GF-D8 (cell line): ENCODE measurements around the gene SPARC.

ENCODE experiments used
- DNase-seq: peaks from one replicate; lab custom pipeline; 2025; lab: John Stamatoyannopoulos, UW

Gene SPARC

DNA sequence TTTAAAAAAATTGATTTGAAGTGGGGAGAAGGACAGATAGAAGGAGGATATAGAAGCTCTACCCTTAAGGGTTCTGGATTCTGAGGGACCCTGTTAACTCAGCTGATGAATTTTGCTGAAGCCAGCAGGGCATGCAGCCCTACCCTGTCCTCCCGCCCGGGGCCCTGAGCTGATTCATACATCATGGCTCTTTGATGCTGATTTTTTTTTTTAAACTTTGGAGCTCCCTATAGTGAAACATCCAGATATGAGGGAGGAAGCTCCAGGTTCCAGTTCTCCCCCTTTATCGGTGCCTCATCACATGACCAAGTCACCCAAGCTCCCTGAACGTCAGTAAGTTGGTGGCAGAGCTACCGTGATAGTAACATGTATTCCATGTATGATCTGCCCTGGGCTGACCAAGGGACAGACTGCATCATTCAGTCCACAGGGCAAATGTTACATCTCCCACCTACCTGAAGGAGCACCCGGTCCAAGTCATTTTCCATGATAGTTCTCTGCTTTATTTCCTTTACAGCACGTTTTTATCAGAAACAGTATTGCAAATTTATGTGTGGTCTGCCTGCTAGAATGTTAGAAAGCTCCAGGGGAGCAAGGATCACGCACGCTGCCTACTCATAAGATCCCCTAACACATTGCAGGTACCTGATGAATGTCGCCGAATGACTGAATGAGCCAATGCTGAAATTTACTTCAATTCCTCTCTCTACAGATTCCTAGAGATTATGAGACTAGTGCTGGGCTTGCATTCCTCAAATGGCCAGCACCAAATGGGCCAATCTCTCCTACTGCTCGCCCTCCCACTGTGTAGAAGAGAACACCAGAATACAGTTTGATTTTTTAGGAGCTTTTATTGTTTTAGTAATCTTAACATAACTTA is 25.9 kb downstream of the SPARC start:
- DNase-seq, result no peak

DNA sequence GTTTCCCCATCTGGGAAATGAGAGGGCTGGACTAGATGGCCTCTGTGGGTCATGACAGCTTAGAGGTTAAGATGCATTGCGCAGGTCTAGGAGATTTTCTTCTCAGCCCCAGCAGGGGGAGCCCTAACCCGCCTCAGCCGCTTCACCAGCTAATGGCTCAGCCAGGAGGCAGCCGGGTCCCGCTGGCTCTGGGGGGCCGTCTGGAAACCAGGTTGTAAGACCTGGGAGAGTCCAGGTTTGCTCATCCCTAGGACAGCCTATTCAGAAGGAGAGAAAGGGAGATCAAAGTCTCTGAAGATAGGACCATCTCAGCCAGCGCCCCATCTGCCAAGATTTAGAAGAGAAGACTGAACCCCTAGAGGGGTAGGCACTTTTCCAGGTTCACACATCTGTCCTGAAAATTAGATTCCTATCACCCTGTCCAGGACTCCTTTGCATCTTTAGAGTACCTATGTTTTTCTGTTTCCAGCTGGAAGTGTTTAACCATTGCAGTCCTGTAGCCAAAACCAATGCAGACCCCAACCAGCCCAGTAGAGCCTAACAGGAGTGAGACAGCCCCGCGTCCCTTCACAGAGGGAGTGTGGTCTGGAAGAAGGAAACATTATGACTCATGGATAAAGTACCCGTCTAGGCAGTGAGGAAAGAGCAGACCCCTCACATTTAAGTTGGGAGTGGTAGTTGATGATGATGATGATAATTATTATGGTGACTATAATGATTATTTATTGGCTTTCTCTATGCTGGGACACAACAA is 27.5 kb downstream of the SPARC start:
- DNase-seq, result peak; percentile 2

DNA sequence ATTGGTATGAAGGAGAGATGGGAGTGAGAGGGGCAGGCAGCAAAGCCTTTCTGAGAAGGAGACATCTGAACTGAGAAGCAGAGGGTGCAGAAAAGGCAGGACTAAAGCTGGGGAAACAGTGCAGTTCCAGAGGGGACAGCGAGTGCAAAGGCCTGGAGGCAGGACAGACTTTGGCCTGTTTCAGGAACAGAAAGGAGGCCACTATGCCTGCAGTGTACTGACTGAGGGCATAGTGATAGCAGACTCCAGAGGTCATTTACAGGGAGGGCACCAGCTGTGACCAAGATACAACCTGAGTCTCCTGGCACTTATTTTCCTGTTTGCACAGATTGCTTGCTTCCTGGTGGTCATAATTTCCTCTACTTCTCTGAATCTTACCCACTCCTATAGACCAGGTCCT is 29.6 kb downstream of the SPARC start:
- no peak for DNase-seq

DNA sequence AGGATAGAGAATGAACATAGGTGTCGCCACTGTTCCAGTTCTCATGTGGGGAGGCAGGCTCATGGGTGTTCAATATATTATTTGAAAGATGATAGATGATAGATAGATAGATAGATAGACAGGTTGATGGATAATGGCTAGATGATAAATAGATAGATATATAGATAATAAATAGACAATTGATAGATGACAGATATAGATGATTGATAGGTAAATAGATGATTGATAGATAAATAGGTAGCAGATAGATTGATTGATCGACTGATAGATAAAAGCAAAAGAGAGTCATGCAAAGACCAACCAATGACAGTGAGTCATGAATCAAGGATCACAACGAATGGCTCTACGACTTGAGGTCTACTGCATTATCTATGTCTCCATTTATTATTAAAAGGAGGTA is 30.4 kb downstream of the SPARC start:
- DNase-seq, result no peak

DNA sequence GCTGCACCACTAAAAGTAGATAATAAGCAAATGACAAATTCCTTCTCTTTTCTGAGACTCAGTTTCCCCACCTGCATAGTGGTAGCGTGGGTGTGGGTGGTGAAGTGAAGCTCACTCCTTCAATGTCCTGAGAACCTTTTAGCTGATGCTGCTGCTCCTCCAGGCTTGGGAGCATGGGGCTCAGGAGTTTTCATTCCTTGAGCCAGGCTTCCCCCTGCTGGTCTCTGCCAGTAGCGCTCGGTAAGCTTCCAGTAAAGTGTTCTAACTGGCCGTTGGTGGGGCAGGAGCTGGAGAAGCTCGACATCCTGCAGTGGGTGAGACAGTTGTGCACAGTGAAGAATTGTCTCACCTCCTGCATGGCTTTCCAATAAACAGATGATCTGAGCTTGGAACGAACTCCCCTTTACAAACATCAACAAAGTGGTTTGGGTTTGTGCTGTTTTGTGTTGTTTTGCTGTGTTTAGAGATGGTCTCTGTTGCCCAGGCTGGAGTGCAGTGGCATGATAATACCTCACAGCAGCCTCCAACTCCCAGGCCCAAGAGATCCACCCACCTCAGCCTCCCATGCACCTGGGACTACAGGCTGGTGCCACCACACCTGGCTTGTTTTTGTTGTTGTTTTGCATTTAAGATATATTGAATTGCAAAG is 34.6 kb downstream of the SPARC start:
- DNase-seq, result no peak

DNA sequence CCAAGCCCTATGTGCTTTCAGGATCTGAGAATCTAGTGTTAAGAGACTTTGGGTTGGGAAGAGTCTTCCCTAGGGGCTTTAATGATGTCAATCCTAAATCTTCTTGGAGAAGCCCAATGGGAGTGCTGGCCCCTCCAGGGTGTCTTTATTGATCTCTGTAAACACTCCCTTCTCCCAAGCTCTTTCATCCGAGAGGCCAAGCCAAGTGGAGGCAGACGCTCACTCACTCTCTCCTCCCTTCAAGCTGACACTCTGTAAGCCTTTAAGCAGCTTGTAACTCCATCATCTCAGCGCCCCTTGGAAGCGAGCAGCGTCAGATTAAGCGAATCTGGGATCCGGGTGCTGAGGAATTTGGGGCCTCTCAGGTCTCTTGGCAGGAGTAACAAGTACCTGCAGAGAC is 37.7 kb downstream of the SPARC start:
- DNase-seq, result no peak

DNA sequence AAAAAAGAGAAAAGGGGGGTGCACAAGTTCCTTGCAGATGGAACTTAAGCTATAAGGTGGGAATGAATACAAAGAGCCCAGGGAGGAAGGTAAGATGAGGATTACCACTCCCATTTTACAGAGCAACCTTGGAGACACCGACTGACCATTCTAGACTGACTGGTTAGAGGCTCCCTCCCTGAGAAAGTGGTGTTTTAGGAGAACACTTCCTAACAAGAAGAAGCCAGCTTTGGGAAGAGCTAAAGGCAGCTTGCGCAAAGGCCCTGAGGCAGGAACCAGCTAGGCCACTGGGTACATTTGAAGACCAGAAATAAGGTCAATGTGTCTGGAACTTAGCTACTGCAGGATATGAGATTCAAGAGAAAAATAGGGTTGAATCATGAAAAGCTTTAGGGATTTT is 38.6 kb downstream of the SPARC start:
- no peak for DNase-seq

DNA sequence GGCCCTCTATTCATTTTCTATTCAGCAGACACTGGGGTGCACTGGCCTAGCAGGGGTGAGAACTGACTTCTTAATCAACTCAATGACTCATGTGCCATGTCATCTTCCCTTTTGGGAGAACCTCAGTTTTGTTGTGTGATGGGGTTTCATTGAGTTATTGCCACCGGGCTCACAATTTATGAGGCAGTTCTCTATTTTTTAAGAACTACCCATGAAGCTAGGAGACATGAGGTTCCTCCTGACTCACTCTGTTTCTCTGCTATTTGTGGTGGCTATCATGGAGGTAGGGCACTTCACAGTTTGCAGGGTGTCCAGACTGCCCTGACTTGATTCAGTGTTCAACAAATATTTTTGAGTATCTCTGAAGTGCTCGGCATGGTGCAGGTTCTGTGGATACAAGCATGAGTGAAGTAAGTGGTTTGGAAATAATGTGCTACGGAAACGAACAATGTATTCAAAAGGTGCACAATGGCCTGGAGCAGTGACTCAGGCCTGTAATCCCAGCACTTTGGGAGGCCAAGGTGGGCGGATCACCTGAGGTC is 39.3 kb downstream of the SPARC start:
- DNase-seq, result no peak

DNA sequence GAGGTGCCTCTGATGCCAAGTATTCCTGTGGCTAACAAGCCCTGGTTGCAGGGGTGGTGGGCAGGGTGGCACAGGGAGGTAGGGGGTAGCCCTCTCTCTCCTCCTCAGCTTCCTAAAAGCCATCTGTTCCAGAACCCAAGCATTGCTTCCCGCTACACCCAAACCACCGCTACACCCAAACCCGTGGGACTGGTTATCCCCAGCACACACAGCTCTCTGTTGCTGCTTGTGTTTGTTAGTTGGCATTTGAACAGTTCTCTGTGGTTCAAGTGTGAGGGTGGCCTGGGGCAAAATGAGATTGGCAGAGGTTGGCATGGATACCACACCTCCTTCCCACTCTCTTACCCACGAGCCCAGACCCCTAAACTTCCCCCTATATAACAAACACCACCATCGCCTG is 40.4 kb downstream of the SPARC start:
- no peak for DNase-seq

DNA sequence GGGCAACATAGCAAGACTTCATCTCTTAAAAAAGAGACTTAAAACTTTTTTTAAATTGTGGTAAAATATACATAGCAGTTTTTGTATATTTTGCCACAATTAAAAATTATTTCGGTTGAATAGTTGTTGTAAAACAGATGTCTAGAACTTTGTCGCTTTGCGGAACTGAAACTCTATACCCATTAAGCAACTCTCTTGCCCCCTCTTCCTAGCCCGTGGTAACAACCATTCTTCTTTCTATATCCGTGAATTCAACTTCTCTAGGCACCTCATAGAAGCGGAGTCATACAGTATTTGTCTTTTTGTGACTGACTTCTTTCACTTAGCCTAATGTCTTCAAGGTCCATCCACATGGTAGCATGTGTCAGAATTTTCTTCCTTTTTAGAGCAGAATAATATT is 43.3 kb downstream of the SPARC start:
- no peak for DNase-seq

DNA sequence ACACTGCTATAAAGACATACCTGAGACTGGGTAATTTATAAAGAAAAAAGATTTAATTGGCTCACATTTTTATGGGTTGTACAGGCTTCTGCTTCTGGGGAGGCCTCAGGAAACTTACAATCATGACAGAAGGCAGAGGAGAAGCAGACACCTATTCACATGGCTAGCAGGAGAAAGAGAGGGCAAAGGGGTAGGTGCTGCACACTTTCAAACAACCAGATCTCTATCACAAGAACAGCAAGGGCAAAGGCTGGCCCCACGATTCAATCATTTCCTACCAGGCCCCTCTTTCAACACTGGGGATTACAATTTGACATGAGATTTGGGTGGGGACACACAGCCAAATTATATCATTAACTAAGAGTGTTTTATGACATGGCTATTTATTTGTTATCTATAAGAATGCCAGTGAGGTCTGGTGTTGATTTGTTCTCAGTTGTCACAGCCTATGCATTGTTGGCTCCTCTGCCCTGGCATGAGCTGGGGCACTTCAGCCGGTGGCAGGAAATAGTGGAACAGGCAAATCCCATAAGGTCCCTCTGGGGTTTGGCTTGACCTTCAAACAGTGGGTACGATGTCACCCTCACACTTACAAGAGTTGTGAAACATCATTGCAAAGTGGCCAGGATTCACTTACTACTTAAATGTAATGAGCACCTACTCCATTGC is 44.1 kb downstream of the SPARC start:
- no peak for DNase-seq

DNA sequence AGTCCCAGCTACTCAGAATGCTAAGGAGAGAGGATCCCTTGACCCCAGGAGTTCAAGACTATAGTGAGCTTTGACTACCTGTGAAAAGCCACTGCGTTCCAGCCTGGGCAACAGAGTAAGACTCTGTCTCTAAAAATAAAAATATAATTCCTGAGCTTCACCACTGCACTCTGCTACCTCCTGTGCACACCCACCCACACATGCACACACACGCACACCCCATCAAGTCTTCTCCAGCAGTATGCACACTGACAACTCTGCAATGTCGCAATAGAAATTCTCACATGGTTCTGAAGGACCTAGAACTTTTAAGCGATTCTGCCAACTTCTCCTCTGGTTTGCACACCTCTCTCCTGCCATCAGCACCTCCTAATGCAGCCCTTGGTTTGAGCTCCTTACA is 48.1 kb downstream of the SPARC start:
- DNase-seq, result no peak

DNA sequence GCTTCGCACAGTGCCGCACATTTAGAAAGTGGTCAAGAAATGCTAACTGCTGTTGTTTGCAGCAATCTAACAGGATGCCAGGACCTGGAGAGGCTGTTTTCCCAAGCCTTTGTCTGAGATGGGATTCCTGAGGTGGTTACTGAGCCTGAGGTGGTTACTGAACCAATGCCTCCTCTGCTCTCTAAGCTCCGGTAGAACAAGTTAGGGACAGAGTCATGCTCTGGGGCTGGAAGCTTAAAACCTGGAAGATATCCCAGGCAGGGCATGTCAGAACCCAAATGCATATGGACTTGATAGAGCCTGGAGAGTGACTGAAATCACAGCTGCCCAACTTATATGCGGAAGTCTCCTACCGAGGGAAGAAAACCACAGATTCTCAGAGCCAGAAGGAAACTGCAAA is 49.0 kb downstream of the SPARC start:
- DNase-seq, result no peak

DNA sequence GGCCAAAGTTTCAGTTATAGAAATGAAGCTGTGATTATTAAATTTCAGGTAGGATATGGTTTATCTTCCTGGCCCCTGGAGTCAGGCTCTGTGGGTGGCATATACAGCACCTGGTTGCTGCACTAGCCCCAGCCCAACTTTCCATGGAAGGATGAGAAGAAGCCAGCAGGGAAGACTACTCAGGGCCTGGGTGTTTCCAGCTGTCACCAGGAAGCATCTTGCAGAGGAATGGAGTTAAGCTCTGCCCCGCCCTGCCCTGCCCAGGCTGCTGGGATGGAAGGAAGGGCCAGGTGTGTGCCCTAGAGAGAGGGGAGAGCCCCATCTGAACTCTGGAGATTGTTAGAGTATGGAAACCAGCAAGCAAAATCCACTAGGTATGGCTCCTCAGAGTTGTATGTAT is 52.8 kb downstream of the SPARC start:
- DNase-seq, result no peak

DNA sequence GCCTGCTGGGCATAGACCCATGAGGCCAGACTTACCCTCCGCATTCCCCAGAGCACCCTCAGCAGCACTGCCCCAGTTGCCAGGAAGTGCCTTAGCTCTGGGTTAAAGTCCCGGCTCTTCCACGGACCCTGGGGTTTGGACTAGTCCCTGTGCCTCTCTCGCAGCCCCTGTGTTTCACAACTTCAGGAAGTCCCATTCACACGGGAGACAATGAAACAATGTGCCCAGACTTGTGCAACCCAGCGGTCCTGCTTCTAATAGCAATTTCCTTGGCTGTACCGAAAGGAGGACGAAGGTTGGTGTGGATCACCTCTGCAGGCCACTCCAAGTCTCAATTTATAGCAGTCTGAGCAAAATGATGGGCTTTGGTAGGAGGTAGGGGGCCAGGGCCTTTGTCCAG is 53.8 kb downstream of the SPARC start:
- DNase-seq, result no peak

DNA sequence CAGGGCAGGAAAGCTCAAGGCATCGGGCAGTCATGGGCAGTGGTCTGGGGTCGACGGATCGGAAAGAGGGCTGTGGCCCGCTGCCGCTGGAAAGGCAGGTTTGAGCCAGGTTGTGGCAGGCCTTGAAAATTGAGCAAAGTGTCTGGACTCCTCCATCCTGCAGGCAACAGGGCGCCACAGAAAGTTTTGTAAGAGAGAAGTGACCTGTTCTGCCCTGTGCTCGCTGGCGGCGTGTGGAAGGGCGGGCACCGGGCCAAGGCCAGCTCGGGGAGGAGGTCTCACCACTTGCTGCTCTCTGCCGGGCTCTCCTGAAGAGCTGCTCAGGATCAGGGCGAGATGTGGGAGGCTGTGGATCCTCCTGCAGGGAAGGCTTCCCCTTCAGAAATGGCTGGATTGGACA is 54.2 kb downstream of the SPARC start:
- DNase-seq, result no peak

DNA sequence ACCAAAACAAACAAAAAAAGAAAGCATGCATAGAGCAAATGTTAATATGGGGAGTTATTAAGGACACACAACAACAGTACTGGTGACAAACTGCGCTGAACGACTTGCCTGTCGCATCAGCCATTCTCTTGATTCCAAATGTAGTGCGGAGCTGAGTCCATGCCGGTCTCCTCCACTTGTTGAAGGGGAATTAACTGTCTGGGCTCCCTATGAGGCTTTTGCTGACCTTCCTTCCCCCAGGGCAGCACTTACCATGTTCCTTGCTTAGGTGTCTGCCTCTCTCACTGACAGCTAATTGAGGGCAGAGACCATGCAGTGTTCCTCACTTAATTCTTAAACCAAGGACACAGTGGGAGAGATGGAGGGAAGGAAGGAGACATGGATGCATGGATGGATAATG is 54.8 kb downstream of the SPARC start:
- no peak for DNase-seq

DNA sequence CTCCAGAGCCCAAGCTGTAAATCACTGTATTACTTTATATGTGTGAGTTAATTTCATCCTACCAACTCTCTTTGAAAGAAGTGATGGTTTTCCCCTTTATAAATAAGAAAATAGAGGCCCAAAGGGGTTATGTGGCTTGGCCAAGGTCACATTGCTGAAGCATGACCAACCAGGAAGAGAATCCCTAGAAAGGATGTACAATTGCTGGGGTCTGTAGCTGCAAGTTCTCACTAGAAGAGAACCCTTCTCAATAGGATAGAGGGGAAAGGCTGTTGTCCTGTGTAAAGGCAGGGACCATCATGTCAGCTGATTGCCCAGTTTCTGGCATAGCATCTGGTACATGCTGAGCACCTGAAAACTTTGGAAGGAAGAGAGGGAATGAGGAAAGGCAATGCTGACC is 56.6 kb downstream of the SPARC start:
- no peak for DNase-seq

DNA sequence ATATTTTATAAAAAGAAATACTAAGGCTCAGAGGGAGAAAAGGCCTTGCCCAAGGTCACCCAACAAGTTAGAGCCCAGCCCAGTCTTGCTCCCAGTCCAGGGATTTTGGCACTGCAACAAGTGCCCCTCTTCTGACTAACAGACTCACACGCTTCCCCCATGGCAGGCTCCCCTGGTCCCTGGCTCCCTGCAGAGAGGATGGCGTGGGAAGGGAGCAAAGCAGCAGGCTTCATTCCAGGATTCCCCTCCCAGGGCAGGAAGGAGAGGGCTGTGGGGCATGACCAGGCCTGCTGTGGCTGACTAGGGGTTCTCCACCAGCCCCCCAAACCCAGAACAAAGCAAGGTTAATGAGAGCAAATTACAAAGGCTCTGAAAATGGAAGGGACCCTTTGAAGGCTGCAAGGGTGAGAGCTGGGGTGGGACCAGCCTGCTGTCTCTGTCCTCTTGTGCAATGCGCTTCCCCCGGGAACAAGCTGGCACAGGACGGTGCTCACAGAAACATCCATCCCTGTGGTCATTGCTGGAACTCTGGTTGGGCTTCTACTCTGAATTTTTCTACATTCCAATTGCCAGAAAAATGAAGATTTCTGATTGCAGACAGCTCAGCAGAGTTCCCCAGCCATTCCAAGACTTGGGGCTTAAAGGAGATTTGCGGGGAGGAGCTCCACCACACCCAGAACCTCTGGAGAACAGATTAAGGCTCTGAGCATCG is 58.4 kb downstream of the SPARC start:
- no peak for DNase-seq

DNA sequence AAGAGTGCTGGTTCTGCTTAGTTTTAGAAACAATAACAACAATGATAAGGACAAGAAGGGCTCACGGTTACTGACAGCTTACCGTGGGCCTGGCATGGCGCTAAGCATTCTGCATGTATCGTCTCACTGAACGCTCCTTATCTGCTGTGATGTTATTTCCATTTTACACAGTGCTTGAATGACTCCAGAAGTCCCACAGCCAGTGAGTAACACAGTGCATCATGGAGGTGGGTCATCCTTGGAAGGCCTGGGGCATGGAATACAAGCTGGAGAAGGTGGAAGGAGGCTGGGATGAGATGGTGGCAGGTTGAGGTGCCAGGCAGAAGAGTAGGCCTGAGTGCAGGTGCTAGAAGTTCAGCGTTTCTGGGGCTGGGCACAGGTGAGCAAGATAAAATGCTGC is 59.1 kb downstream of the SPARC start:
- DNase-seq, result no peak

DNA sequence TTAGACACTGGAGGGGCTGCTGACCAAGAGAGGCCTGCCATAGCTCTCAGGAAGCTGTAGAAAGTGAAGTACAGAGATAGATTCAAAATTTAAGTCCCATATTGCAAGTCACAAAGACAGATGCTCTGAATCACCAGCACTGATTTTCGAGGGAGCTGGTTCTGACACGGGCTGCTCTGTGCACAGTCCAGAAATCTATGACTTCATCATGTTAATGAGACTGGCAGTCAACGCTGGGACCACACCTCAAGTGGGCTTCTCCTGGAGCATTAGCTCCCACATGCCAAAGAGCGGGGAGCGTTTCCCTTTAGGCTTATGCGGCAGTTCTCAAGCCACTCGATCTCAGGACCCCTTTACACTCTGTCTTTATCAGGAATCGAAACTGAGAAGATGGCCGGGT is 61.4 kb downstream of the SPARC start:
- DNase-seq, result no peak

DNA sequence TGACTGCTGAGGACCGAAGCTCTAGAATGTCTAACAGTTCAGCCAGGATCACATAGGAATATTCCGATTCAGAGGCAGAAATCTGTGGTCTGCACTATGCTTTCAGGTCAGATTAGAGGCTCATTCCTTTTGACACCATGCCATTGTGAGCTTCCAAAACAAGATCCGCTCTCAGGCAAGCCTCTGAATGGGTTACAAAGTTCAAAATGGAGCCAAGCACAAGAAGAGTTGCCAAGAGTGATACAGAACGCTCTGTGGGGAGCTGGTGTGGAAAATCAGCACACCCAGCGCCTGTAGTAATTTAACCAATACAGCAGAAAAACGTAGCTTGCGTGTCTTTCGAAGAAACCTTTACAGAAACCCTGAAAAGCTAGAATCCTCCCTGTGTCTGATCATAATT is 62.2 kb downstream of the SPARC start:
- DNase-seq, result no peak
